Left colon (tissue), 2 donors: ENCODE data around the gene EXPH5. TPM values are rescaled to one million over a fixed set of nuclear protein-coding genes. Genes with fewer than 3 reads are reported as not detected.

ENCODE experiments used
- ATAC-seq: fragments of 200-7000 bp; cut with Tn5 transposase; one replicate; pipeline ENCODE4 v1.9.1; 2020; ENCODE audit warnings: mild to moderate bottlenecking, moderate library complexity
- DNase-seq, 2 donors: peaks; one replicate each; pipeline ENCODE4 v3.0.0-alpha.2; 2020
- intact Hi-C, 2 donors: fragments of 100-400 bp; cut with DNase I in 1 of 2; cut with micrococcal nuclease in 1 of 2; formaldehyde crosslinking; loops; one replicate each; pipeline versions ENCODE4 v1.11.2 to v1.14.0; 2022; cut with DNase I, micrococcal nuclease
- total RNA-seq, 2 donors: library from RNA; stranded (reverse); fragmentation: NEBNext Ultra II Directional; extraction: Animal tissue kit (Norgen Biotek cat#: 25700); gene quantifications; one replicate each; pipeline ENCODE4 v1.2.1, GENCODE V29; 2021
- donor health status: DM: no; HTN: no; CAD: no.
- donor health status: DM: yes; HTN: yes; CAD: no.

Gene EXPH5
- total RNA-seq, 2 donors from 2014 or later = 42.2 to 51.8 TPM

- DNase-seq (no peak), ATAC-seq (no peak)
- intact Hi-C loops = no loop called here
These were observed 56.8 kb downstream of the EXPH5 start for GRCh38 chr11:108536783-108537182.

GRCh38 chr11:108535384-108535955, 58.1 kb downstream of the EXPH5 start:
- DNase-seq (no peak), ATAC-seq (no peak)
- intact Hi-C loops = no loop called here

GRCh38 chr11:108534274-108534882, 59.2 kb downstream of the EXPH5 start:
- intact Hi-C loops = no loop called here
- ATAC-seq = no peak
- DNase-seq = no peak

- no peak for ATAC-seq
- no peak for DNase-seq
- intact Hi-C loops = no loop called here
These were observed 63.1 kb downstream of the EXPH5 start for GRCh38 chr11:108530426-108530825.

GRCh38 chr11:108527382-108527781, 66.2 kb downstream of the EXPH5 start:
- DNase-seq = no peak
- intact Hi-C loops = no loop called here
- no peak for ATAC-seq

- intact Hi-C loops = no loop called here
- no peak for ATAC-seq
- DNase-seq = no peak
These were observed 68.4 kb downstream of the EXPH5 start for GRCh38 chr11:108525161-108525560.

- intact Hi-C loops = no loop called here
- DNase-seq (no peak), ATAC-seq (peak; percentile 48)
These were observed 69.1 kb downstream of the EXPH5 start for GRCh38 chr11:108524422-108524821.

GRCh38 chr11:108522318-108522717, 71.2 kb downstream of the EXPH5 start:
- intact Hi-C loops = no loop called here
- DNase-seq = no peak
- ATAC-seq = no peak

GRCh38 chr11:108518581-108518980, 75.0 kb downstream of the EXPH5 start:
- intact Hi-C loops = no loop called here
- no peak for ATAC-seq
- no peak for DNase-seq

- intact Hi-C loops = no loop called here
- no peak for DNase-seq
- ATAC-seq = no peak
These were observed 77.4 kb downstream of the EXPH5 start for GRCh38 chr11:108516125-108516524.

- DNase-seq (no peak), ATAC-seq (no peak)
- intact Hi-C loops = no loop called here
These were observed 80.9 kb downstream of the EXPH5 start for GRCh38 chr11:108512708-108513107.

GRCh38 chr11:108511851-108512474, 81.6 kb downstream of the EXPH5 start:
- intact Hi-C loops = no loop called here
- DNase-seq (no peak), ATAC-seq (no peak)

- DNase-seq (no peak), ATAC-seq (peak; percentile 86)
- intact Hi-C loops = no loop called here
These were observed 84.6 kb downstream of the EXPH5 start for GRCh38 chr11:108508653-108509593.

- intact Hi-C loops = no loop called here
- ATAC-seq = no peak
These were observed 92.2 kb downstream of the EXPH5 start for GRCh38 chr11:108501396-108501795.

GRCh38 chr11:108500721-108501120, 92.8 kb downstream of the EXPH5 start:
- no peak for ATAC-seq
- intact Hi-C loops = no loop called here
- DNase-seq = no peak

More at GRCh38 chr11:108501396-108501795, 92.2 kb downstream of the EXPH5 start:
- DNase-seq = no peak

GRCh38 chr11:108500169-108500568, 93.4 kb downstream of the EXPH5 start:
- ATAC-seq (no peak), DNase-seq (no peak)
- intact Hi-C loops = no loop called here

GRCh38 chr11:108498816-108499408, 94.7 kb downstream of the EXPH5 start:
- DNase-seq (peak in 1 of 2 donors; percentile 14), ATAC-seq (no peak)
- intact Hi-C loops = no loop called here

- peak; percentile 40 to 67 for DNase-seq
- intact Hi-C loops = no loop called here
- ATAC-seq = peak; percentile 68
These were observed 95.3 kb downstream of the EXPH5 start, which contains the start of gene POGLUT3 for GRCh38 chr11:108498046-108498815. POGLUT3 (minus strand) TSS chr11:108498384; CDS start chr11:108498366, 18 bp downstream.
